Measurements from ENCODE around the gene KCNT2. TPM values are rescaled to one million over a fixed set of nuclear protein-coding genes. Genes with fewer than 3 reads are reported as not detected.

KCNT2 gene
- total and polyA plus RNA-seq, 10 of the 15 experiments (the other 5 are each of a cell fraction or from before 2014, with no cell fraction given): not detected

GRCh38 chr1:196306421-196306820 is 301.8 kb downstream of the KCNT2 start:
- DNase-seq (ENCODE audit: low read depth, low spot score) (no peak), FAIRE-seq (no peak), ATAC-seq (no peak)
- Histone ChIP-seq H3K4me1 (ENCODE audit: control insufficient read depth, insufficient read depth, low read length) (no peaks in the 10 kb centered on the region), H3K27ac (ENCODE audit: control insufficient read depth, insufficient read depth) (no peak overlapping the region), H3K4me2 (ENCODE audit: control insufficient read depth, insufficient read depth) (no peak overlapping the region), H3K9ac (ENCODE audit: control insufficient read depth, insufficient read depth, low read length) (no peak overlapping the region), H3K36me3 (ENCODE audit: control insufficient read depth in 2 of 2, insufficient read depth in 2 of 2, low read length in 1 of 2) (no peaks in the 10 kb centered on the region), H3K9me3 (replicated peaks; ENCODE audit: control insufficient read depth, insufficient read depth, low read length) (no peaks in the 10 kb centered on the region), H2AFZ (ENCODE audit: control insufficient read depth, low read depth, low read length) (no peak overlapping the region), H4K20me1 (ENCODE audit: control insufficient read depth, insufficient read depth) (no peaks in the 10 kb centered on the region), H3K79me2 (ENCODE audit: control insufficient read depth, insufficient read depth, low read length) (no peaks in the 10 kb centered on the region), H3K27me3 (replicated peaks in 1 of 2; ENCODE audit: control insufficient read depth in 2 of 2, insufficient read depth in 2 of 2, low read length in 1 of 2) (no peaks in the 10 kb centered on the region), H3K4me3 (no peak overlapping the region)
- BruUV-seq (replicated peaks): no TSS peak
- intact Hi-C loops (cut with micrococcal nuclease; ENCODE audit: unreplicated experiment): loop anchor here (2.0 kb wide), 1 partner anchor 158 kb away; no protein-coding TSS in a partner anchor
- POLR2A ChIA-PET: no interaction called here
- SMC1A ChIA-PET (ENCODE audit: uncharacterized antibody, unreplicated experiment): interaction anchor here (2.2 kb wide), 1 partner anchor 157 kb away, joined by 12 read pairs; no protein-coding TSS in a partner anchor
- WGBS (ENCODE audit: insufficient coverage, insufficient replicate concordance, low lambda C conversion rate, missing lambda C conversion rate): 0% methylated on average over 2 of the region's 2 CpGs
- TF ChIP-seq POLR2AphosphoS2 (IDR thresholded peaks at IDR 0.05; ENCODE audit: low read depth, low read length): no peak
- no peak for TF ChIP-seq BCL11A (IDR thresholded peaks at IDR 0.05; ENCODE audit: low read depth, low read length)
- TF ChIP-seq PBX3 (IDR thresholded peaks at IDR 0.05; ENCODE audit: insufficient replicate concordance, low read depth, low read length): no peak
- TF ChIP-seq MTA2 (IDR thresholded peaks at IDR 0.05; ENCODE audit: low read depth): no peak
- TF ChIP-seq RELB (IDR thresholded peaks at IDR 0.05; ENCODE audit: low read depth): no peak
- TF ChIP-seq EED (IDR thresholded peaks at IDR 0.05; ENCODE audit: low read depth): no peak
- TF ChIP-seq YY1 (IDR thresholded peaks at IDR 0.05; ENCODE audit: low read depth, low read length): no peak
- TF ChIP-seq BMI1 (IDR thresholded peaks at IDR 0.05; ENCODE audit: borderline replicate concordance): no peak
- TF ChIP-seq USF1 (IDR thresholded peaks at IDR 0.05; ENCODE audit: borderline replicate concordance, extremely low read length, insufficient read depth, low read depth, low read length): no peak
- TF ChIP-seq SIX5 (IDR thresholded peaks at IDR 0.05; ENCODE audit: low read depth, low read length, severe bottlenecking): no peak
- no peak for TF ChIP-seq ZZZ3 (IDR thresholded peaks at IDR 0.05; ENCODE audit: control insufficient read depth, insufficient read length, low read depth)
- no peak for TF ChIP-seq KLF5 (IDR thresholded peaks at IDR 0.05; ENCODE audit: partially characterized antibody)
- TF ChIP-seq ZBTB4 (CRISPR knock-in tag; IDR thresholded peaks at IDR 0.05): no peak
- TF ChIP-seq PAX8 (IDR thresholded peaks at IDR 0.05): no peak
- no peak for TF ChIP-seq WRNIP1 (IDR thresholded peaks at IDR 0.05; ENCODE audit: borderline replicate concordance, low read depth, low read length)
- in situ Hi-C loops (cut with MboI): loop anchor here (25.0 kb wide), 1 partner anchor 356 kb away; the partner anchor contains the start of gene CFH
- CTCF ChIA-PET: interaction anchor here (2.8 kb wide), 1 partner anchor 158 kb away, joined by 14 read pairs; no protein-coding TSS in a partner anchor
- RAD21 ChIA-PET (ENCODE audit: unreplicated experiment): interaction anchor here (1.2 kb wide), 1 partner anchor 156 kb away, joined by 4 read pairs; no protein-coding TSS in a partner anchor

All from GM12878 (cell line).